ENCODE measurements around the gene SLIRP. TPM values are rescaled to one million over a fixed set of nuclear protein-coding genes. Genes with fewer than 3 reads are reported as not detected.
A peak's percentile ranks its signal among the peaks of the same experiment; 100 is the strongest.

Gene SLIRP
- total RNA-seq, 1 donor from 2014 or later: 519 TPM

DNA sequence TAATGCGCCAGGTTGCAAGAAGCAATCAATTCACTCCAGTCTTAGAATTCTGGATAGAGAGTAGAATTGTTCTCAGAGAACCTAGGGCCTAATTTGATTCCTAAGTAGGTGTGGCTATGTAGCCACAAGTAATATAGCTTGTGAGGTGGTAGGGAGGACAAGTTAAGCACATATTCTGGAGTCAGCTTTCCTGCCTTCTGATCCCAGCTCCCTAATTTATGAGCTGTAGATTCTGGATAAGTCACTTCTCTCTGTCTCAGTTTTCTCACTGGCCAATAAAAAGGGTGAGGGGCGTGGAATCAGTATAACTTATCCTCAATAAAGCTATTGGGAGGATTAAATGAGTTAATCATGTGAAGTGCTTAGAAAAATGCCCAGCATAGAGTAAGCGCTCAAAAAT is 56.1 kb downstream of the SLIRP start:
- Histone ChIP-seq H2AFZ (replicated peaks) (no peak overlapping the region), H3K9ac (no peak overlapping the region), H3K27me3 (no peaks in the 10 kb centered on the region), H3K4me2 (no peak overlapping the region), H4K20me1 (ENCODE audit: low read depth) (peaks cover 14% of the 10 kb centered on the region), H3F3A (ENCODE audit: low read depth) (peaks cover 9% of the 10 kb centered on the region), H3K4me1 (peaks cover 18% of the 10 kb centered on the region), H3K4me3 (no peak overlapping the region), H3K27ac (no peak overlapping the region), H3K79me2 (ENCODE audit: low read depth) (peaks cover 19% of the 10 kb centered on the region), H3K9me3 (ENCODE audit: low read depth) (no peaks in the 10 kb centered on the region), H3K36me3 (no peaks in the 10 kb centered on the region)
- Mint-ChIP-seq H3K27ac (no peak overlapping the region), H3K27me3 (ENCODE audit: insufficient read depth, low read depth) (peaks cover 4% of the 10 kb centered on the region), H3K9me3 (no peaks in the 10 kb centered on the region), H3K4me3 (no peak overlapping the region), H3K4me1 (peaks cover 30% of the 10 kb centered on the region), H3K36me3 (peaks cover 2% of the 10 kb centered on the region)
- TF ChIP-seq, protein P1, sequence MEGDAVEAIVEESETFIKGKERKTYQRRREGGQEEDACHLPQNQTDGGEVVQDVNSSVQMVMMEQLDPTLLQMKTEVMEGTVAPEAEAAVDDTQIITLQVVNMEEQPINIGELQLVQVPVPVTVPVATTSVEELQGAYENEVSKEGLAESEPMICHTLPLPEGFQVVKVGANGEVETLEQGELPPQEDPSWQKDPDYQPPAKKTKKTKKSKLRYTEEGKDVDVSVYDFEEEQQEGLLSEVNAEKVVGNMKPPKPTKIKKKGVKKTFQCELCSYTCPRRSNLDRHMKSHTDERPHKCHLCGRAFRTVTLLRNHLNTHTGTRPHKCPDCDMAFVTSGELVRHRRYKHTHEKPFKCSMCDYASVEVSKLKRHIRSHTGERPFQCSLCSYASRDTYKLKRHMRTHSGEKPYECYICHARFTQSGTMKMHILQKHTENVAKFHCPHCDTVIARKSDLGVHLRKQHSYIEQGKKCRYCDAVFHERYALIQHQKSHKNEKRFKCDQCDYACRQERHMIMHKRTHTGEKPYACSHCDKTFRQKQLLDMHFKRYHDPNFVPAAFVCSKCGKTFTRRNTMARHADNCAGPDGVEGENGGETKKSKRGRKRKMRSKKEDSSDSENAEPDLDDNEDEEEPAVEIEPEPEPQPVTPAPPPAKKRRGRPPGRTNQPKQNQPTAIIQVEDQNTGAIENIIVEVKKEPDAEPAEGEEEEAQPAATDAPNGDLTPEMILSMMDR (IDR thresholded peaks at IDR 0.05): no peak
- TF ChIP-seq EZH2 (IDR thresholded peaks at IDR 0.05): no peak
- no peak for TF ChIP-seq EZH2phosphoT487 (IDR thresholded peaks at IDR 0.05)
- DNase-seq (ENCODE audit: low spot score): peak; percentile 6

Other genes starting within 250 kb of the SLIRP start
- gene ISM2, start 209.3 kb upstream of the SLIRP start, total RNA-seq (ENCODE audit: low replicate concordance): 0.07 and 0.12 TPM in 2 replicates
- gene SPTLC2, start 91.5 kb upstream of the SLIRP start, total RNA-seq (ENCODE audit: low replicate concordance): 8.0 and 12.3 TPM in 2 replicates
- 13.1 and 19.2 TPM in 2 replicates for gene ALKBH1, start 80 bp upstream of the SLIRP start, total RNA-seq (ENCODE audit: low replicate concordance)
- 72.6 and 105 TPM in 2 replicates for gene SNW1, start 53.1 kb downstream of the SLIRP start, total RNA-seq (ENCODE audit: low replicate concordance)
- 1.6 and 4.8 TPM in 2 replicates for gene ADCK1, start 92.0 kb downstream of the SLIRP start, total RNA-seq (ENCODE audit: low replicate concordance)